ENCODE results near the gene SH3RF2.

The SH3RF2 gene

GRCh38 chr5:145980259-145980658 lies 43.9 kb downstream of the SH3RF2 start:
- H3K4me1 ChIP-seq (ENCODE audit: insufficient read depth, low read length), result peaks cover 12% of the 10 kb centered on the region; the same call in 1 of the 2 replicates
- no peaks in the 10 kb centered on the region for H3K9me3 ChIP-seq (ENCODE audit: insufficient read depth, low read depth, low read length)
- 100% methylated on average over 1 of the region's 1 CpG for WGBS

GRCh38 chr5:145980718-145981117 lies 44.3 kb downstream of the SH3RF2 start:
- 92% methylated on average over 2 of the region's 2 CpGs for WGBS
- Histone ChIP-seq H3K9me3 (ENCODE audit: insufficient read depth, low read depth, low read length) (no peaks in the 10 kb centered on the region), H3K27ac (ENCODE audit: low read depth, low read length) (no peak overlapping the region), H3K27me3 (ENCODE audit: insufficient read depth, low read length) (no peaks in the 10 kb centered on the region), H3K4me3 (ENCODE audit: low read length) (no peak overlapping the region), H3K36me3 (ENCODE audit: insufficient read depth, low read length) (no peaks in the 10 kb centered on the region), H3K4me1 (ENCODE audit: insufficient read depth, low read length) (peaks cover 12% of the 10 kb centered on the region; the same call in 1 of the 2 replicates), H3K9ac (ENCODE audit: low read depth, low read length) (no peak overlapping the region)

More at GRCh38 chr5:145980259-145980658, 43.9 kb downstream of the SH3RF2 start:
- Histone ChIP-seq H3K4me3 (ENCODE audit: low read length) (no peak overlapping the region), H3K27ac (ENCODE audit: low read depth, low read length) (no peak overlapping the region), H3K9ac (ENCODE audit: low read depth, low read length) (no peak overlapping the region), H3K27me3 (ENCODE audit: insufficient read depth, low read length) (no peaks in the 10 kb centered on the region), H3K36me3 (ENCODE audit: insufficient read depth, low read length) (no peaks in the 10 kb centered on the region)

- WGBS, result 82% methylated on average over 3 of the region's 3 CpGs
- no peaks in the 10 kb centered on the region for H3K36me3 ChIP-seq (ENCODE audit: insufficient read depth, low read length)
- no peak overlapping the region for H3K27ac ChIP-seq (ENCODE audit: low read depth, low read length)
- H3K4me1 ChIP-seq (ENCODE audit: insufficient read depth, low read length), result peaks cover 5% of the 10 kb centered on the region; the same call in 1 of the 2 replicates
- H3K27me3 ChIP-seq (ENCODE audit: insufficient read depth, low read length), result no peaks in the 10 kb centered on the region
- H3K9me3 ChIP-seq (ENCODE audit: insufficient read depth, low read depth, low read length), result no peaks in the 10 kb centered on the region
- H3K4me3 ChIP-seq (ENCODE audit: low read length), result no peak overlapping the region
- H3K9ac ChIP-seq (ENCODE audit: low read depth, low read length), result no peak overlapping the region
Measured at GRCh38 chr5:145981589-145982571, 45.5 kb downstream of the SH3RF2 start.

- Histone ChIP-seq H3K27me3 (ENCODE audit: insufficient read depth, low read length) (no peaks in the 10 kb centered on the region), H3K36me3 (ENCODE audit: insufficient read depth, low read length) (no peaks in the 10 kb centered on the region), H3K4me1 (ENCODE audit: insufficient read depth, low read length) (peaks cover 5% of the 10 kb centered on the region; the same call in 1 of the 2 replicates), H3K27ac (ENCODE audit: low read depth, low read length) (no peak overlapping the region), H3K9ac (ENCODE audit: low read depth, low read length) (no peak overlapping the region), H3K9me3 (ENCODE audit: insufficient read depth, low read depth, low read length) (no peaks in the 10 kb centered on the region), H3K4me3 (ENCODE audit: low read length) (no peak overlapping the region)
- WGBS, result 100% methylated on average over 2 of the region's 3 CpGs
Measured at GRCh38 chr5:145982572-145983318, 46.4 kb downstream of the SH3RF2 start.

DNA sequence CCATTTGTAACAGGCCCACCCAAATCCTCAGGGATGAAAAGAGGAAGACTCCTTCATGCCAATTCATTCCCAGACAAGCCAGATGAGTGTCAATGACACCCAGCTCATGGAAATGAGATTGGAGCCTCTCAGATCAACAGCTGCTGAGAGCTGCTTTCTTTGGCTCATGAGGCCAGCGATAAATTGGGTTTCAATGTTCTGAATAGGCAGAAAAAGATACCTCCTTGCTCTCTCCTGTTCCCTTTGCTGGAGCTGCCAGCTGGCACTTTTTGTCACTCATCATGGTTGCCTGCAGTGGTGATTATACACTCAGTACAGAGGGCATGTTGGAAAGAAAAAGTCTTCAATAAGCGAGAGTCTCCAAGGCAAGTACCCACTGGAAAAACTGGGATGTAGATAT lies 47.1 kb downstream of the SH3RF2 start:
- no peak overlapping the region for H3K27ac ChIP-seq (ENCODE audit: low read depth, low read length)
- H3K9me3 ChIP-seq (ENCODE audit: insufficient read depth, low read depth, low read length), result no peaks in the 10 kb centered on the region
- H3K27me3 ChIP-seq (ENCODE audit: insufficient read depth, low read length), result no peaks in the 10 kb centered on the region
- H3K9ac ChIP-seq (ENCODE audit: low read depth, low read length), result no peak overlapping the region
- H3K4me3 ChIP-seq (ENCODE audit: low read length), result no peak overlapping the region
- peaks cover 4% of the 10 kb centered on the region; the same call in 1 of the 2 replicates for H3K4me1 ChIP-seq (ENCODE audit: insufficient read depth, low read length)
- no peaks in the 10 kb centered on the region for H3K36me3 ChIP-seq (ENCODE audit: insufficient read depth, low read length)
- WGBS, result 93% methylated on average over 2 of the region's 2 CpGs

- Histone ChIP-seq H3K36me3 (ENCODE audit: insufficient read depth, low read length) (no peaks in the 10 kb centered on the region), H3K27ac (ENCODE audit: low read depth, low read length) (no peak overlapping the region)
- WGBS, result 88% methylated on average over 2 of the region's 2 CpGs
Measured at GRCh38 chr5:145984072-145984471, 47.7 kb downstream of the SH3RF2 start.

GRCh38 chr5:145987856-145988255 lies 51.5 kb downstream of the SH3RF2 start:
- Histone ChIP-seq H3K27ac (ENCODE audit: low read depth, low read length) (no peak overlapping the region), H3K36me3 (ENCODE audit: insufficient read depth, low read length) (no peaks in the 10 kb centered on the region), H3K4me1 (ENCODE audit: insufficient read depth, low read length) (no peaks in the 10 kb centered on the region), H3K4me3 (ENCODE audit: low read length) (no peak overlapping the region), H3K9ac (ENCODE audit: low read depth, low read length) (no peak overlapping the region), H3K9me3 (ENCODE audit: insufficient read depth, low read depth, low read length) (peaks cover 5% of the 10 kb centered on the region; the same call in 1 of the 2 replicates), H3K27me3 (ENCODE audit: insufficient read depth, low read length) (no peaks in the 10 kb centered on the region)
- 91% methylated on average over 1 of the region's 1 CpG for WGBS

More at GRCh38 chr5:145984072-145984471, 47.7 kb downstream of the SH3RF2 start:
- Histone ChIP-seq H3K27me3 (ENCODE audit: insufficient read depth, low read length) (no peaks in the 10 kb centered on the region), H3K4me1 (ENCODE audit: insufficient read depth, low read length) (peaks cover 3% of the 10 kb centered on the region; the same call in 1 of the 2 replicates), H3K4me3 (ENCODE audit: low read length) (no peak overlapping the region), H3K9me3 (ENCODE audit: insufficient read depth, low read depth, low read length) (no peaks in the 10 kb centered on the region), H3K9ac (ENCODE audit: low read depth, low read length) (no peak overlapping the region)

DNA sequence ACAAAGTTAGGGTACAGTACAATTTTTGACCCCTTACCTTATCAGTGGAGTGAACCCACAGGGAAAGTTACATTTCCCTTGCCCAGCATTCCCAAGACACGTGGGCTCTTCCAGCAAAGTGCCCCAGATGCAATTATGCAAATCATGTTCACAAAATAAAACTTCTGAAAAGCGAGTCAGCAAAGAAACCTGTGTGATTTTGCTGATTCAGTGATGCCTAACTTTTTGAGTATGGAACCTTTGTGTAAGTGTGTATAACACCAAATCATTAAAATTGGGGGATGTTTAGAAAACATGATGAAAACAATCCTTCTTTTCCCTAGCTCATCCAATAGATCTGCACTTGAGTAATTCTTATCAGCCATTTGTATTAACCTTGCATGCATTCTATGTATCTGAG lies 52.6 kb downstream of the SH3RF2 start:
- Histone ChIP-seq H3K9ac (ENCODE audit: low read depth, low read length) (no peak overlapping the region), H3K27ac (ENCODE audit: low read depth, low read length) (no peak overlapping the region), H3K4me1 (ENCODE audit: insufficient read depth, low read length) (no peaks in the 10 kb centered on the region), H3K27me3 (ENCODE audit: insufficient read depth, low read length) (no peaks in the 10 kb centered on the region), H3K36me3 (ENCODE audit: insufficient read depth, low read length) (no peaks in the 10 kb centered on the region), H3K9me3 (ENCODE audit: insufficient read depth, low read depth, low read length) (peaks cover 16% of the 10 kb centered on the region; the same call in 1 of the 2 replicates), H3K4me3 (ENCODE audit: low read length) (no peak overlapping the region)
- WGBS, result 87% methylated on average over 2 of the region's 2 CpGs

DNA sequence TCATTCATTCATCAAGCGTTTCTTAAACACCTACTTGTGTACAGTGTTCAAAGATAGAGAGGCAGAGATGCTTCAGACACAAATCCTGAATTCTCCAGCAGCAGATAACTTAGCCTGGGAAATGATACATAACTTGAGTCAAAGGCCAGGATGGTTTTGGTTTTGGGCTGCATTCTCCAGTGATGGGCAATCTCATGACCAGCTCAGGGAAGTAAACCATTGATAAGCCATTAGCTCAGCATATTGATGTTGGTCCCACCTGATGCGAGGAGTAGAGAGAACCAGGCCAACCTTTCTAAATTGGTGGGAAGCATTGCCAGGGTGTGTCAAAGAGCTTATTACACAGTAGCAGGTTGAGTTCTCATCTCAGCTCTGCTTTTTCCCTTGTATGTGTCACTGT lies 53.0 kb downstream of the SH3RF2 start:
- Histone ChIP-seq H3K27me3 (ENCODE audit: insufficient read depth, low read length) (no peaks in the 10 kb centered on the region), H3K36me3 (ENCODE audit: insufficient read depth, low read length) (no peaks in the 10 kb centered on the region), H3K9me3 (ENCODE audit: insufficient read depth, low read depth, low read length) (peaks cover 18% of the 10 kb centered on the region; the same call in 1 of the 2 replicates), H3K4me3 (ENCODE audit: low read length) (no peak overlapping the region), H3K9ac (ENCODE audit: low read depth, low read length) (no peak overlapping the region), H3K4me1 (ENCODE audit: insufficient read depth, low read length) (no peaks in the 10 kb centered on the region), H3K27ac (ENCODE audit: low read depth, low read length) (no peak overlapping the region)
- 94% methylated on average over 2 of the region's 2 CpGs for WGBS

GRCh38 chr5:145990170-145990569 lies 53.8 kb downstream of the SH3RF2 start:
- Histone ChIP-seq H3K27ac (ENCODE audit: low read depth, low read length) (no peak overlapping the region), H3K4me1 (ENCODE audit: insufficient read depth, low read length) (no peaks in the 10 kb centered on the region), H3K36me3 (ENCODE audit: insufficient read depth, low read length) (no peaks in the 10 kb centered on the region), H3K4me3 (ENCODE audit: low read length) (no peak overlapping the region), H3K27me3 (ENCODE audit: insufficient read depth, low read length) (no peaks in the 10 kb centered on the region), H3K9ac (ENCODE audit: low read depth, low read length) (no peak overlapping the region), H3K9me3 (ENCODE audit: insufficient read depth, low read depth, low read length) (peaks cover 18% of the 10 kb centered on the region; the same call in 1 of the 2 replicates)
- WGBS, result 95% methylated on average over 2 of the region's 2 CpGs

Data from HUES64 (cell line).